ENCODE data around the gene IGHMBP2. TPM values are rescaled to one million over a fixed set of nuclear protein-coding genes. Genes with fewer than 3 reads are reported as not detected.
A peak's percentile ranks its signal among the peaks of the same experiment; 100 is the strongest.

The IGHMBP2 gene
- total RNA-seq, 4 donors from 2014 or later, result 25.2 to 195 (median 111) TPM

GRCh38 chr11:68857037-68857586, 46.6 kb upstream of the IGHMBP2 start:
- intact Hi-C loops (cut with DNase I; ENCODE audit: low total_unique reads) (loop anchor here (2.0 kb wide), 1 partner anchor 18 kb away; no protein-coding TSS in a partner anchor), in situ Hi-C loops (cut with MboI; ENCODE audit: low pct_ligation_motif_present in 1 of 4, low pct_unique_long_range_greater_than_20kb in 1 of 4, low sequenced_read_pairs in 3 of 4) (no loop called here)
- peaks cover 18% of the 10 kb centered on the region for H3K27me3 ChIP-seq
- DNase-seq, result no peak
- TF ChIP-seq POLR2A (IDR thresholded peaks at IDR 0.05), result no peak
- no peak for TF ChIP-seq EP300 (IDR thresholded peaks at IDR 0.05; ENCODE audit: low read depth)
- no peak for TF ChIP-seq POLR2AphosphoS5 (IDR thresholded peaks at IDR 0.05)
- no peak for TF ChIP-seq CTCF (IDR thresholded peaks at IDR 0.05)
- H3K9me3 ChIP-seq, result no peaks in the 10 kb centered on the region
- WGBS, 2 donors (ENCODE audit: low coverage in 1 of 2), result 54 to 64% methylated on average over 8 of the region's 8 CpGs
- no peak overlapping the region for H3K4me3 ChIP-seq
- no peaks in the 10 kb centered on the region for H3K36me3 ChIP-seq
- peak overlapping the region; percentile 60 to 82 (median 74) for H3K27ac ChIP-seq
- H3K4me1 ChIP-seq, result peaks cover 20 to 37% (median 32%) of the 10 kb centered on the region in 4 donors

DNA sequence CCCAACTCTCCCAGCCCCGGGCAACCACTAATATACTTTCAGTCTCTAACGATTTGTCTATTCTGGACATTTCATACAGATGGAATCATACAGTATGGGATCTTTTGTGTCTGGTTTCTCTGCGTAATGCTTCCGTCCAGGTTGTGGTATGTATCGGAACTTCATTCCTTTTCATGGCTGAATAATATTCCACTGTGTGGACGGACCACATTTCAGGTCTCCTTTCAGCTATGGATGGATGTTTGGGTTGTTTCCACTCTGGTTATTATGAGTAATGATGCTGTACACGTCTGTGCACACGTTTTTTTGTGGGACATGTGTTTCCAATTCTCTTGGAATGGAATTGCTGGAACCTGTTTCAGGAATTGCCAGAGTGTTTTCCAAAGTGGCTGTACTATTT, 44.6 kb upstream of the IGHMBP2 start:
- Histone ChIP-seq H3K9me3 (peaks cover 0 to 5% of the 10 kb centered on the region in 2 donors), H3K36me3 (no peaks in the 10 kb centered on the region), H3K4me3 (no peak overlapping the region), H3K4me1 (peaks cover 20 to 37% (median 32%) of the 10 kb centered on the region in 4 donors), H3K27ac (no peak overlapping the region), H3K27me3 (peaks cover 8% of the 10 kb centered on the region)
- in situ Hi-C loops (cut with MboI; ENCODE audit: low pct_ligation_motif_present in 1 of 4, low pct_unique_long_range_greater_than_20kb in 1 of 4, low sequenced_read_pairs in 3 of 4) (no loop called here), intact Hi-C loops (cut with DNase I; ENCODE audit: low total_unique reads) (no loop called here)
- no peak for DNase-seq
- 86 to 87% methylated on average over 8 of the region's 8 CpGs for WGBS, 2 donors (ENCODE audit: low coverage in 1 of 2)
- TF ChIP-seq CTCF (IDR thresholded peaks at IDR 0.05) (no peak), POLR2A (IDR thresholded peaks at IDR 0.05) (no peak), POLR2AphosphoS5 (IDR thresholded peaks at IDR 0.05) (no peak), EP300 (IDR thresholded peaks at IDR 0.05; ENCODE audit: low read depth) (no peak)

DNA sequence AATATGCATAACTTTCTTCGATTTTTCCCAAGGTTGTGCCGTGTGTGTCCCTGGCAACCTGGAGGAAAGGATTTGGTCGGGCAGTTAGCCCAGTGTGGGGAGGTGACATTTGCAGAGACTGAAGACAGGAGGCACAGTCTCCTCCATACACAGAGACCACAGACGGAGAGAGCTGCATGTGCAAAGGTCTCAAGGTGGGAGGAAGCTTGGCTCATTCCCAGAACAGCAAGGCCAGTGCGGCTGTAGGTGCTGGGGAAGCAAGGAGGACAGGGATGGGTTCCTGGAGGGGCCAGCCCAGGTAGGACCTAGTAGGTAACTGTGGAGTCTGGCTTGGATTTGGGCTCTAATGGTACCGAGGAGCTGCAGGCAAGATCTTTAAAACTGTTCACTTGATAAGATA, 41.3 kb upstream of the IGHMBP2 start:
- in situ Hi-C loops (cut with MboI; ENCODE audit: low pct_ligation_motif_present in 1 of 4, low pct_unique_long_range_greater_than_20kb in 1 of 4, low sequenced_read_pairs in 3 of 4) (no loop called here), intact Hi-C loops (cut with DNase I; ENCODE audit: low total_unique reads) (no loop called here)
- DNase-seq, result no peak

More for the DNA sequence above, 41.3 kb upstream of the IGHMBP2 start:
- Histone ChIP-seq H3K36me3 (no peaks in the 10 kb centered on the region), H3K4me3 (no peak overlapping the region), H3K27me3 (no peaks in the 10 kb centered on the region), H3K9me3 (peaks cover 0 to 5% of the 10 kb centered on the region in 2 donors), H3K4me1 (peaks cover 4 to 7% (median 7%) of the 10 kb centered on the region in 4 donors), H3K27ac (no peak overlapping the region)
- TF ChIP-seq EP300 (IDR thresholded peaks at IDR 0.05; ENCODE audit: low read depth) (no peak), POLR2A (IDR thresholded peaks at IDR 0.05) (no peak), POLR2AphosphoS5 (IDR thresholded peaks at IDR 0.05) (no peak), CTCF (IDR thresholded peaks at IDR 0.05) (no peak)
- WGBS, 2 donors (ENCODE audit: low coverage in 1 of 2), result 79 to 91% methylated on average over 5 to 6 of the region's 6 CpGs
